Raji (cell line): ENCODE results near the gene PDCD11.

Source experiments
- POLR2A ChIP-seq: IDR thresholded peaks from 2 replicates; pipeline ENCODE4 v1.6.1; 2011; ENCODE audit warnings: low read depth, low read length, control low read depth; ENCODE audit not compliant: insufficient read depth

PDCD11 gene

GRCh38 chr10:103456074-103456660 is 59.7 kb downstream of the PDCD11 start:
- TF ChIP-seq POLR2A: no peak

GRCh38 chr10:103457176-103457712 is 60.8 kb downstream of the PDCD11 start:
- TF ChIP-seq POLR2A: no peak

- TF ChIP-seq POLR2A: no peak
Measured at GRCh38 chr10:103457896-103458583, 61.6 kb downstream of the PDCD11 start.

- TF ChIP-seq POLR2A: no peak
Measured at GRCh38 chr10:103458720-103459119, 62.3 kb downstream of the PDCD11 start, which contains the start of gene CALHM1. Gene CALHM1, minus strand, starts transcription at chr10:103458900. Its CDS starts 149 bp downstream, at chr10:103458751.

GRCh38 chr10:103459615-103460014 is 63.2 kb downstream of the PDCD11 start:
- no peak for TF ChIP-seq POLR2A

GRCh38 chr10:103463499-103463898 is 67.1 kb downstream of the PDCD11 start:
- no peak for TF ChIP-seq POLR2A

GRCh38 chr10:103465411-103466179 is 69.2 kb downstream of the PDCD11 start:
- TF ChIP-seq POLR2A: no peak

- TF ChIP-seq POLR2A: no peak
Measured at GRCh38 chr10:103466734-103467133, 70.3 kb downstream of the PDCD11 start.

GRCh38 chr10:103467406-103467805 is 71.0 kb downstream of the PDCD11 start:
- TF ChIP-seq POLR2A: no peak

GRCh38 chr10:103469201-103469600 is 72.8 kb downstream of the PDCD11 start:
- TF ChIP-seq POLR2A: no peak

- TF ChIP-seq POLR2A: peak; percentile 69
Measured at GRCh38 chr10:103470761-103471653, 74.6 kb downstream of the PDCD11 start.

- TF ChIP-seq POLR2A: peak; percentile 44
Measured at GRCh38 chr10:103472005-103472404, 75.6 kb downstream of the PDCD11 start.

GRCh38 chr10:103473261-103473671 is 76.8 kb downstream of the PDCD11 start:
- TF ChIP-seq POLR2A: no peak

GRCh38 chr10:103474077-103474476 is 77.7 kb downstream of the PDCD11 start:
- no peak for TF ChIP-seq POLR2A

- no peak for TF ChIP-seq POLR2A
Measured at GRCh38 chr10:103475437-103475836, 79.0 kb downstream of the PDCD11 start.
